Breast epithelium (tissue), 3 donors: ENCODE results near the gene CAMTA1.

Experiments used
- CTCF ChIP-seq, 3 donors: fragments of 450-650 bp; IDR thresholded peaks; one replicate each; pipeline ENCODE4 v1.5.1; 2016 to 2017; ENCODE audit warnings: antibody characterized with exemption in 3 of 3, mild to moderate bottlenecking in 3 of 3, moderate library complexity in 3 of 3
- POLR2A ChIP-seq: fragments of 450-650 bp; IDR thresholded peaks from one replicate; pipeline ENCODE4 v1.6.1; 2016; ENCODE audit warnings: antibody characterized with exemption, mild to moderate bottlenecking, moderate library complexity
- POLR2AphosphoS5 ChIP-seq, 3 donors: sonication (generic); formaldehyde crosslinking; IDR thresholded peaks; one replicate each; pipeline ENCODE4 v1.6.1; 2017; ENCODE audit warnings: antibody characterized with exemption in 3 of 3

GRCh38 chr1:7346600-7347570 lies 561.6 kb downstream of the CAMTA1 start:
- TF ChIP-seq CTCF (IDR thresholded peaks at IDR 0.05) (no peak), POLR2A (no peak), POLR2AphosphoS5 (IDR thresholded peaks at IDR 0.05) (no peak)
